ENCODE results near the gene GPRIN1. TPM values are rescaled to one million over a fixed set of nuclear protein-coding genes. Genes with fewer than 3 reads are reported as not detected.

Gene GPRIN1
- total and polyA plus RNA-seq, 2 of the 4 experiments (the other 2 are of a cell fraction), result 3.0 to 4.7 TPM

- peaks cover 5% of the 10 kb centered on the region for H3K9me3 ChIP-seq (ENCODE audit: control insufficient read depth, insufficient read depth, low read length)
- no peak overlapping the region for H2AK9ac ChIP-seq (replicated peaks; ENCODE audit: low read depth, low read length, poor library complexity)
- H3K14ac ChIP-seq (replicated peaks; ENCODE audit: low read depth, low read length), result no peak overlapping the region
- no peak overlapping the region for H3K9ac ChIP-seq (ENCODE audit: low read depth, low read length)
- no TSS peak for BruUV-seq (replicated peaks)
- H4K20me1 ChIP-seq (ENCODE audit: insufficient read depth, low read length), result no peaks in the 10 kb centered on the region
- no peak overlapping the region for H3K18ac ChIP-seq (ENCODE audit: low read depth, low read length)
- no peaks in the 10 kb centered on the region for H3K9me1 ChIP-seq (ENCODE audit: insufficient read depth, low read length)
- DNase-seq (no peak), ATAC-seq (ENCODE audit: low read depth) (peak; percentile 35)
- H3K27ac ChIP-seq (ENCODE audit: insufficient read depth, low read length), result no peak overlapping the region
- peaks cover 47% of the 10 kb centered on the region for H3K27me3 ChIP-seq (ENCODE audit: control insufficient read depth, insufficient read depth, low read length)
- in situ Hi-C loops (cut with MboI; ENCODE audit: low sequenced_read_pairs), result no loop called here
- TF ChIP-seq USF2 (IDR thresholded peaks at IDR 0.05; ENCODE audit: low read depth, low read length), result no peak
- no peak for TF ChIP-seq BHLHE40 (IDR thresholded peaks at IDR 0.05; ENCODE audit: low read depth, low read length)
- no peak for TF ChIP-seq MXI1 (IDR thresholded peaks at IDR 0.05; ENCODE audit: borderline replicate concordance, low read depth, low read length)
- TF ChIP-seq NFE2L2 (IDR thresholded peaks at IDR 0.05; ENCODE audit: low read depth, low read length), result no peak
- intact Hi-C loops (cut with micrococcal nuclease), result loop anchor here (10.0 kb wide), 1 partner anchor 225 kb away; the partner anchor contains the start of gene CLTB
- no peaks in the 10 kb centered on the region; the same call in 1 of the 2 replicates for H3K4me1 ChIP-seq (ENCODE audit: control insufficient read depth, insufficient read depth, low read length)
- no peak overlapping the region for H3K4me3 ChIP-seq (ENCODE audit: insufficient read depth, low read depth, low read length)
- no peak overlapping the region for H2BK15ac ChIP-seq (ENCODE audit: low read depth, low read length)
- no peak overlapping the region for H4K8ac ChIP-seq (ENCODE audit: low read depth in 2 of 2, low read length in 2 of 2)
- no peak overlapping the region; the same call in 1 of the 2 replicates for H3K56ac ChIP-seq (ENCODE audit: extremely low read depth, insufficient read depth, low read length)
- H2BK120ac ChIP-seq (ENCODE audit: low read depth, low read length), result no peak overlapping the region
- CTCF ChIA-PET, result interaction anchor here (1.2 kb wide), 1 partner anchor 66 kb away, joined by 3 read pairs; no protein-coding TSS in a partner anchor
- no peaks in the 10 kb centered on the region for H3K36me3 ChIP-seq (ENCODE audit: control insufficient read depth, insufficient read depth, low read length)
- WGBS, 2 experiments (ENCODE audit: extremely low coverage in 2 of 2, insufficient read length in 1 of 2), result 0% methylated on average over 1 of the region's 4 CpGs; no CpG with 5 or more reads in 1 of the 2 experiments
- H2AK5ac ChIP-seq (ENCODE audit: low read depth, low read length), result no peak overlapping the region
- no peak overlapping the region for H4K91ac ChIP-seq (ENCODE audit: insufficient read depth, low read depth, low read length)
- POLR2A ChIA-PET (ENCODE audit: unreplicated experiment), result no interaction called here
- no peak overlapping the region for H3K4ac ChIP-seq (ENCODE audit: low read depth, low read length)
- H3K79me1 ChIP-seq (ENCODE audit: low read depth in 1 of 2, low read length in 2 of 2), result no peaks in the 10 kb centered on the region
- no peak overlapping the region for H2BK20ac ChIP-seq (ENCODE audit: low read depth, low read length)
- dilution Hi-C loops (cut with HindIII; ENCODE audit: low sequenced_read_pairs, unreplicated experiment), result no loop called here
- peak overlapping the region; percentile 19 for H2AFZ ChIP-seq (replicated peaks; ENCODE audit: low read length, poor library complexity)
- H4K5ac ChIP-seq (ENCODE audit: low read depth, low read length), result no peak overlapping the region
- no peak overlapping the region for H3K23ac ChIP-seq (ENCODE audit: low read depth, low read length)
- H2BK5ac ChIP-seq (ENCODE audit: low read depth, low read length, poor library complexity, severe bottlenecking), result no peak overlapping the region
- H3K4me2 ChIP-seq (ENCODE audit: low read depth, low read length), result no peak overlapping the region
Measured at GRCh38 chr5:176639981-176640380, 30.0 kb upstream of the GPRIN1 start.

All from IMR-90 (cell line).